ENCODE results near the gene SMCO1. TPM values are rescaled to one million over a fixed set of nuclear protein-coding genes. Genes with fewer than 3 reads are reported as not detected.
"Not testable (repeated sequence)": the region's sequence is repeated elsewhere in the genome, so short reads cannot be mapped to it uniquely, and the experiment has no call there.

The SMCO1 gene
- total RNA-seq, 2 donors from 2014 or later: not detected

GRCh38 chr3:196525141-196525540, 10.0 kb upstream of the SMCO1 start:
- Histone ChIP-seq H3K27ac (no peak overlapping the region), H3K4me3 (no peak overlapping the region), H3K36me3 (replicated peaks in 1 of 2; ENCODE audit: insufficient read depth in 1 of 2, low read depth in 2 of 2) (no peaks in the 10 kb centered on the region), H3K27me3 (peaks cover 0 to 4% of the 10 kb centered on the region in 2 donors), H3K9me3 (peaks cover 0 to 3% (median 0%) of the 10 kb centered on the region in 3 donors), H3K4me1 (peaks cover 6% of the 10 kb centered on the region)
- DNase-seq (no peak), ATAC-seq (no peak)
- 67 to 80% methylated on average over 4 of the region's 4 CpGs for WGBS, 2 donors
- TF ChIP-seq, protein P1, sequence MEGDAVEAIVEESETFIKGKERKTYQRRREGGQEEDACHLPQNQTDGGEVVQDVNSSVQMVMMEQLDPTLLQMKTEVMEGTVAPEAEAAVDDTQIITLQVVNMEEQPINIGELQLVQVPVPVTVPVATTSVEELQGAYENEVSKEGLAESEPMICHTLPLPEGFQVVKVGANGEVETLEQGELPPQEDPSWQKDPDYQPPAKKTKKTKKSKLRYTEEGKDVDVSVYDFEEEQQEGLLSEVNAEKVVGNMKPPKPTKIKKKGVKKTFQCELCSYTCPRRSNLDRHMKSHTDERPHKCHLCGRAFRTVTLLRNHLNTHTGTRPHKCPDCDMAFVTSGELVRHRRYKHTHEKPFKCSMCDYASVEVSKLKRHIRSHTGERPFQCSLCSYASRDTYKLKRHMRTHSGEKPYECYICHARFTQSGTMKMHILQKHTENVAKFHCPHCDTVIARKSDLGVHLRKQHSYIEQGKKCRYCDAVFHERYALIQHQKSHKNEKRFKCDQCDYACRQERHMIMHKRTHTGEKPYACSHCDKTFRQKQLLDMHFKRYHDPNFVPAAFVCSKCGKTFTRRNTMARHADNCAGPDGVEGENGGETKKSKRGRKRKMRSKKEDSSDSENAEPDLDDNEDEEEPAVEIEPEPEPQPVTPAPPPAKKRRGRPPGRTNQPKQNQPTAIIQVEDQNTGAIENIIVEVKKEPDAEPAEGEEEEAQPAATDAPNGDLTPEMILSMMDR (IDR thresholded peaks at IDR 0.05): no peak
- no peak for TF ChIP-seq POLR2A (IDR thresholded peaks at IDR 0.05)
- intact Hi-C loops (cut with DNase I): no loop called here

- Histone ChIP-seq H3K27me3 (peaks cover 0 to 4% of the 10 kb centered on the region in 2 donors), H3K4me3 (no peak overlapping the region), H3K36me3 (replicated peaks in 1 of 2; ENCODE audit: insufficient read depth in 1 of 2, low read depth in 2 of 2) (no peaks in the 10 kb centered on the region), H3K27ac (no peak overlapping the region), H3K4me1 (peaks cover 6% of the 10 kb centered on the region), H3K9me3 (peaks cover 0 to 9% (median 0%) of the 10 kb centered on the region in 3 donors)
- WGBS, 2 donors: 61 to 62% methylated on average over 3 to 5 of the region's 5 CpGs
- no peak for TF ChIP-seq POLR2A (IDR thresholded peaks at IDR 0.05)
- TF ChIP-seq, protein P1 (IDR thresholded peaks at IDR 0.05): no peak
- intact Hi-C loops (cut with DNase I): no loop called here
- no peak for ATAC-seq
- DNase-seq: no peak
These were observed 9.4 kb upstream of the SMCO1 start for GRCh38 chr3:196524527-196524926.

- intact Hi-C loops (cut with DNase I): no loop called here
- peaks cover 0 to 4% of the 10 kb centered on the region in 2 donors for H3K27me3 ChIP-seq
- DNase-seq (no peak), ATAC-seq (no peak)
- 86 to 88% methylated on average over 4 of the region's 4 CpGs for WGBS, 2 donors
- peaks cover 0 to 16% (median 0%) of the 10 kb centered on the region in 3 donors for H3K9me3 ChIP-seq
- H3K27ac ChIP-seq: no peak overlapping the region
- no peak overlapping the region for H3K4me3 ChIP-seq
- H3K36me3 ChIP-seq (replicated peaks in 1 of 2; ENCODE audit: insufficient read depth in 1 of 2, low read depth in 2 of 2): no peaks in the 10 kb centered on the region
- peaks cover 4% of the 10 kb centered on the region for H3K4me1 ChIP-seq
- no peak for TF ChIP-seq POLR2A (IDR thresholded peaks at IDR 0.05)
- TF ChIP-seq, protein P1 (IDR thresholded peaks at IDR 0.05): no peak
These were observed 8.7 kb upstream of the SMCO1 start for GRCh38 chr3:196523841-196524240.

GRCh38 chr3:196521291-196521690, 6.1 kb upstream of the SMCO1 start:
- H3K27ac ChIP-seq; H3K4me3 ChIP-seq; ATAC-seq; H3K36me3 ChIP-seq (replicated peaks in 1 of 2; ENCODE audit: insufficient read depth in 1 of 2, low read depth in 2 of 2); DNase-seq; intact Hi-C loops (cut with DNase I); H3K27me3 ChIP-seq; H3K4me1 ChIP-seq: not testable (repeated sequence)
- WGBS, 2 donors: 65 to 81% methylated on average over 12 of the region's 12 CpGs
- peaks cover 0 to 27% (median 0%) of the 10 kb centered on the region in 3 donors for H3K9me3 ChIP-seq

- Histone ChIP-seq H3K4me1 (no peaks in the 10 kb centered on the region), H3K27ac (no peak overlapping the region), H3K27me3 (no peaks in the 10 kb centered on the region), H3K36me3 (replicated peaks in 1 of 2; ENCODE audit: insufficient read depth in 1 of 2, low read depth in 2 of 2) (no peaks in the 10 kb centered on the region), H3K9me3 (peaks cover 0 to 27% (median 0%) of the 10 kb centered on the region in 3 donors), H3K4me3 (no peak overlapping the region)
- ATAC-seq: no peak
- TF ChIP-seq POLR2A (IDR thresholded peaks at IDR 0.05): no peak
- TF ChIP-seq, protein P1 (IDR thresholded peaks at IDR 0.05): no peak
- no peak for DNase-seq
- WGBS, 2 donors: 78 to 84% methylated on average over 5 of the region's 5 CpGs
- intact Hi-C loops (cut with DNase I): no loop called here
These were observed 4.6 kb upstream of the SMCO1 start for GRCh38 chr3:196519718-196520082.
